HAP-1 (cell line): ENCODE results near the gene NAALADL2.

ENCODE experiments used
- DNase-seq, 2 experiments: peaks; one replicate each; pipeline ENCODE4 v3.0.0-alpha.2; 2016 to 2020; ENCODE audit warnings: low spot score in 2 of 2
- H3K27me3 ChIP-seq: fragments of 250-450 bp; sonication (Bioruptor Pico); 2 replicates; pipeline ENCODE4 v1.5.1; 2020; ENCODE audit warnings: low read depth, mild to moderate bottlenecking, moderate library complexity
- H3K36me3 ChIP-seq: fragments of 250-450 bp; sonication (Bioruptor Pico); replicated peaks from 2 replicates; pipeline ENCODE4 v1.5.1; 2020; ENCODE audit warnings: mild to moderate bottlenecking
- H3K4me1 ChIP-seq: fragments of 250-450 bp; sonication (Bioruptor Pico); 2 replicates; pipeline ENCODE4 v1.5.1; 2020; ENCODE audit warnings: mild to moderate bottlenecking
- H3K4me3 ChIP-seq: fragments of 250-450 bp; sonication (Bioruptor Pico); 2 replicates; pipeline ENCODE4 v1.5.1; 2020; ENCODE audit warnings: mild to moderate bottlenecking, moderate library complexity
- H3K9me3 ChIP-seq: fragments of 250-450 bp; sonication (Bioruptor Pico); 2 replicates; pipeline ENCODE4 v1.5.1; 2020; ENCODE audit warnings: mild to moderate bottlenecking, moderate library complexity
- in situ Hi-C: fragments of 300-500 bp; cut with MboI; formaldehyde crosslinking; loops from 3 replicates; pipeline ENCODE4 v1.14.3; 2020; ENCODE audit warnings: low sequenced_read_pairs, inconsistent platforms, mixed read lengths

Gene NAALADL2

DNA sequence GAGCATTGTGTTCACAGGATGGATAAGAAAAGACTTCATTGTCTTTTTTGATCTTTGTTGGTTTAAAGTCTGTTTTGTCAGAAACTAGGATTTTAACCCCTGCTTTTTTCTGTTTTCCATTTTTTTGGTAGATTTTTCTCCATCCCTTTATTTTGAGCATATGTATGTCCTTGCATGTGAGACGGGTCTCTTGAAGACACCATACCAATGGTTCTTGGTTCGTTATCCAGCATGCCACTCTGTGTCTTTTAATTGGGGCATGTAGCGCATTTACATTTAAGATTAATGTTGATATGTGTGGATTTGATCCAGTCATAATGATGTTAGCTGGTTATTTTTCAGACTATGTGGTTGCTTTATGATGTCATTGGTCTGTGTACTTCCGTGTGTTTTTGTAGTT, 687.0 kb downstream of the NAALADL2 start:
- no peak for DNase-seq
- H3K36me3 ChIP-seq = no peaks in the 10 kb centered on the region
- H3K9me3 ChIP-seq = no peaks in the 10 kb centered on the region
- no peak overlapping the region for H3K4me3 ChIP-seq
- no peaks in the 10 kb centered on the region for H3K27me3 ChIP-seq
- no peaks in the 10 kb centered on the region for H3K4me1 ChIP-seq
- in situ Hi-C loops = no loop called here

DNA sequence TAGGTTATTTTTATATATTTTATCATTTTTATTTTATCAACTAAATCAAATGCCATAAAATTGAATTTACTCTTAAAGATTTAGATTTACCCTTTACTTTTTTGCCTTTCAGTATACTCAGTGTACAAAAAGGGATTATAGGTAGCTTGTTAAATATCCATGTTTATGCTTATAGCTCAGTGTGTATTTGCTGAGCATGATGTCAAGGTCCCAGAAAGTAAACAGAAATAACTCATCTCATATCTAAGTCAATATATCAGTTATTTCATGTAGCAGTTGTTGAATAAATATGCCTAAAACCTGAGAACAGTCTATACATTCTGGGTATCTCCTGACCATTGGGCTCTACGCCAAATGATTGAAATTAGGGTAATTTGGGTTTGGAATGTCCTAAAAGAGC, 693.8 kb downstream of the NAALADL2 start:
- H3K27me3 ChIP-seq = no peaks in the 10 kb centered on the region
- H3K4me1 ChIP-seq = no peaks in the 10 kb centered on the region
- in situ Hi-C loops = no loop called here
- H3K4me3 ChIP-seq = no peak overlapping the region
- no peak for DNase-seq
- H3K36me3 ChIP-seq = no peaks in the 10 kb centered on the region
- H3K9me3 ChIP-seq = no peaks in the 10 kb centered on the region

DNA sequence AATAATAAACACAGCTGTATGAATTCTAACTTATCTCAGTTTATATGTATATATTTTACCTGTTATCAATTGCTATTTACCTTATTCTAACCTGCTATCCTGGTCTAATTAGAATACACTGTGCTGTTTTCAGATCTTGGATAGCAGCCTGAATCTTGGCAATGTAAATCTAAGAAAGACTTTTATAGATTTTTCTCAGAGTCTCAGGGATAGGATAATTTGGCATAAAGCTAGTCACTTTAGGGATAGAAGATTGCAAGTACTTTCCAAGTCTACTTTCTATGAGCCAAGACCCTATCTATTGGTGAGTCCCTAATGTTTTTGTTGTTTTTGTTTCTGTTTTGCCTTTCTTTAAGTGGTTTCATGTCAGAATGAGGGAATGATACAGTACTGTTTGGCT, 695.7 kb downstream of the NAALADL2 start:
- Histone ChIP-seq H3K36me3 (no peaks in the 10 kb centered on the region), H3K4me3 (no peak overlapping the region)

DNA sequence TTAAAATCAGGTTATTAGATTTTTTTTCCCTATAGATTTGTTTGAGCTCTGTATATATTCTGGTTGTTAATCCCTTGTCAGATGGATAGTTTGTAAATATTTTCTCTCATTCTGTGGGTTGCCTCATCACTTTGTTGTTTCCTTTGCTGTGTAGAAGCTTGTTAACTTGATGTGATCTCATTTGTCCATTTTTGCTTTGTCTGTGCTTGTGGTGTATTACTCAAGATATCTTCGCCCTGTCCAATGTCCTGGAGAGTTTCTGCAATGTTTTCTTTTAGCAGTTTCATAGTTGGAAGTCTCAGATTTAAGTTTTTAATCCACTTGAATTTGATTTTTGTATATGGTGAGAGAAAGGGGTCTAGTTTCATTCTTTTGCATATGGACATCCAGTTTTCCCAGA, 699.1 kb downstream of the NAALADL2 start:
- in situ Hi-C loops = no loop called here
- no peaks in the 10 kb centered on the region for H3K27me3 ChIP-seq
- H3K4me3 ChIP-seq = no peak overlapping the region
- DNase-seq = no peak
- no peaks in the 10 kb centered on the region for H3K4me1 ChIP-seq
- H3K36me3 ChIP-seq = no peaks in the 10 kb centered on the region
- no peaks in the 10 kb centered on the region for H3K9me3 ChIP-seq

More for the DNA sequence above, 695.7 kb downstream of the NAALADL2 start:
- no peaks in the 10 kb centered on the region for H3K4me1 ChIP-seq
- no peaks in the 10 kb centered on the region for H3K9me3 ChIP-seq
- H3K27me3 ChIP-seq = no peaks in the 10 kb centered on the region
- no peak for DNase-seq
- in situ Hi-C loops = no loop called here

DNA sequence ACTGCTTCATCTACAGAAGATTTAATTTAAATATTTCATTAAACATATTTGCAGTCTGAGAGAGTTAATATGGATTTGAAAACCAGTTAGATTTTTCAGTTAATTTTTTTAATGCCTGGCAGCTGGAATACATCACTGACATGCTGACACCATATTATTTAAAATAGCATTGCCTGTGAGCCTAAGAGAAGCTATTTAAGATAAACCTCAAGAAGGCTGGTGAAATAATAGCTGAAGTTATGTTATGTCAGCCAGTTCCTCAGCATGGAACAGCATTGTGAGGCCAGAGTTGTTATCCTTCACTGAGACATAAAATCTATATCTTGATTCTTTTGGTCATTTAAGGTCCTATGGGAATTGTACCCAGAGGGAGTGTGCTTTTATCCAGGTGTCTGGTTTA, 705.2 kb downstream of the NAALADL2 start:
- in situ Hi-C loops = no loop called here
- Histone ChIP-seq H3K9me3 (no peaks in the 10 kb centered on the region), H3K27me3 (no peaks in the 10 kb centered on the region), H3K4me1 (no peaks in the 10 kb centered on the region), H3K4me3 (no peak overlapping the region), H3K36me3 (no peaks in the 10 kb centered on the region)
- no peak for DNase-seq

DNA sequence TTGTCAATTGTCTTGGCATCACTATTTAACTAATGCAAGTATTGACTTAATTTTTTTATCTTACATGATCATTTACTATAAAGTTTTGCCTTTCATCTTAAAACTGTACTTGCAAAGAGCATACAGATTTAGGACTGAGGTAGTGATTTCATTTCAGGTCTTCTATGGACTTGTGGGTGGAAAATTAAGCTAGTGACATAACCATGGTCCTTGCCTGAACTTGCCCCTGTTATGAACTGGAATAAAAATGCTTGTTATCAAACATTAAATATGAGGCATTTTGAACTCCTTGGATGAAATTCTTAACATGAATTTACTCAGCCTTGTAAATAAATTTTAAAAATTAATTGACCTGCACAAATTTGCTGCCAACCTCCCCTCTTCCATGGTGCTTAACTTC, 712.0 kb downstream of the NAALADL2 start:
- H3K36me3 ChIP-seq = no peaks in the 10 kb centered on the region

DNA sequence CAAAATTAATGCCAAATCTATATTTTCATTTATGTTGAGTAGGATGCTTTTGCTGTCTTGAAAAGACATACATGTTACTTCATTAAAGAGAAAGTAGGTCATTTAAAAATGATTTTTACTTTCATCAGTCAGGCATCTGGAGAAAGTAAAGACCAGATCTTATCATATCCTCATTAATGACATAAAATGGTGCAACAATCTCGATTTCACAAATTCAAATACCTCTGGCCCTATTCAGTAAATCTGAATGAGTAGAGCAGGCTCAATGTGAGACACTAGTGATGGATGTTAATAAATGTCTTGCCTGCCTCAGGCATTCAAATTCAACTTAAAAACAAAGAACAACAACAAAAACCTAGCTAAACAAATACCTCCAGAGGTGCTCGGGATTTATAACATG, 714.1 kb downstream of the NAALADL2 start:
- H3K4me1 ChIP-seq = peaks cover 41% of the 10 kb centered on the region
- H3K36me3 ChIP-seq = no peaks in the 10 kb centered on the region
- in situ Hi-C loops = no loop called here
- H3K9me3 ChIP-seq = no peaks in the 10 kb centered on the region; the same call in 1 of the 2 replicates
- H3K4me3 ChIP-seq = no peak overlapping the region
- H3K27me3 ChIP-seq = no peaks in the 10 kb centered on the region
- peak in 1 of 2 experiments; percentile 82 for DNase-seq

More for the DNA sequence above, 712.0 kb downstream of the NAALADL2 start:
- peaks cover 33% of the 10 kb centered on the region for H3K4me1 ChIP-seq
- H3K4me3 ChIP-seq = no peak overlapping the region
- no peaks in the 10 kb centered on the region; the same call in 1 of the 2 replicates for H3K9me3 ChIP-seq
- no peaks in the 10 kb centered on the region for H3K27me3 ChIP-seq
- no peak for DNase-seq
- in situ Hi-C loops = no loop called here

DNA sequence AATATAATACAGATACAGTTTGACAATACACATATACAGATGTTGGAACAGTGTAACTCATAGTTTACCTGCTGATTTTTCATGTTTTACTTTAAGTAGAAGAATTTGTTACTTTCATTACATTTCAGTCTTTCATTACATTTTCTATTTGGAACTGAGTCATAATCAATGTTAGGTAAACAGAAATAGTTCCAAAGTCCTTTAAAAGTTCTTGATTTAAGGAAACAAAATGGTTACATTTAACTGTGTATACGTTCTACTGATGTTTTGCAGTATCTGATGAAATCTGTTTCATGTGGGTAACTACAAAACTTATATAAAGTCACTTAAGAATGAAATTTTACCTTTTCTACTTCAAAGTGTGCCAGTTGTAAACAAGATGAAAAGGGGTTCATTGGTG, 721.2 kb downstream of the NAALADL2 start:
- H3K36me3 ChIP-seq = no peaks in the 10 kb centered on the region
- in situ Hi-C loops = no loop called here
- H3K4me3 ChIP-seq = no peak overlapping the region
- H3K4me1 ChIP-seq = peaks cover 17% of the 10 kb centered on the region
- H3K27me3 ChIP-seq = no peaks in the 10 kb centered on the region
- no peak for DNase-seq
- no peaks in the 10 kb centered on the region for H3K9me3 ChIP-seq

DNA sequence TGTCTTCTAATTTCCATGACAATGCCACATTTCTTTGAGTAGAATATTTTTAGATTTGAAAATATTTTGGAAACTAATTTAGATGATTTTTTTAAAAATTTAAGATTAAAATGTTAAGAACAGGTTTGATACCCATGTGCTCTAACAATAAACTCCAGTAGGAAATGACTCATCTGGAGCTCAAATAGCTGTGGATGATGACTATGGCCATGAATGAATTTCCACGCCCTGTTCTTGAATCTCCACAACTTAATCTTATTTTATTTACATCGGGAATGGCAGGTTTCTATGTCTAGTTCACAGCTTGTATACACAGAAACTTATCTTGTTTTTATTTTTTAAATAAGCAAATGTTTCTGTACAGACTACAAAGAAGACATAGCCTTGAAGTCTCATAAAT, 726.8 kb downstream of the NAALADL2 start:
- Histone ChIP-seq H3K4me1 (no peaks in the 10 kb centered on the region), H3K27me3 (no peaks in the 10 kb centered on the region), H3K9me3 (no peaks in the 10 kb centered on the region), H3K4me3 (no peak overlapping the region), H3K36me3 (no peaks in the 10 kb centered on the region)
- in situ Hi-C loops = no loop called here
- no peak for DNase-seq

DNA sequence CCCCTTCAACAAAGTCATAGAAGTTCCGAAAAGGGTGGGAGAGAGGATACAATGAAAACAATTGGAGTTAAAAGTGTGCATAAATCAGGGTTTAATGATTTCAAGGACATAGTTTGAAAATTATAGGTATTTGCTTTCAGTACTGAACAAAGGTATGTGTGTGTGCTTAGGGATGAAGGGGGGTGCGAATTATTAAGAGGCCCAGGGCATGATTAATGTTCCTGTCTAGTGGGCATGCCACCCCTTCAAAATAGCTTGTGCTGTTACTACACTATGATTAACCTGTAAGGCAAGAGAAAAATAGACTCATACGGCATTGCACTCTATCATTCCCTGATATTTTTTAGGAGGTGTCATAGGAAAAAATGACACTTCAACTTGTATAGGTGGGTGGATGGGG, 731.6 kb downstream of the NAALADL2 start:
- H3K9me3 ChIP-seq = no peaks in the 10 kb centered on the region
- DNase-seq = no peak
- H3K4me3 ChIP-seq = no peak overlapping the region
- in situ Hi-C loops = no loop called here
- no peaks in the 10 kb centered on the region for H3K4me1 ChIP-seq
- no peaks in the 10 kb centered on the region for H3K36me3 ChIP-seq
- H3K27me3 ChIP-seq = no peaks in the 10 kb centered on the region

DNA sequence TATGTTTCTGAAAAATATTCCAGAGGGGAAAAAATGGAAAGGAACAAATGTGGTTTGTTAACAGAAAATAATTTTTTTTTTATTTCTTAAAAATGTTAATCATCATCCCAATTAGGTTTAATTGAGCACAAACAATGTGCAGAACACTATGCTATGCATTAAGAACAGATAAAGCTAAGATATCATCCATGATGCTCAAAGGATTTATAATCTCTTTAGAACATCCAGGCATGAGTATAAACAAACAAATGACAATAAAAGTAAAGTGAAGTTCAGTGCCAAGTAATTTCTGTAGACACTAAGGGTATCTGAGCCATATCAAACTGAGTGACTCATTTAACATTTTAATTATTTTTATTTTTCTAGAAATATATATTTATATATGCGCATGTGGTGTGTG, 732.2 kb downstream of the NAALADL2 start:
- Histone ChIP-seq H3K36me3 (no peaks in the 10 kb centered on the region), H3K4me3 (no peak overlapping the region), H3K27me3 (no peaks in the 10 kb centered on the region), H3K9me3 (no peaks in the 10 kb centered on the region), H3K4me1 (no peaks in the 10 kb centered on the region)
- in situ Hi-C loops = no loop called here
- DNase-seq = no peak

DNA sequence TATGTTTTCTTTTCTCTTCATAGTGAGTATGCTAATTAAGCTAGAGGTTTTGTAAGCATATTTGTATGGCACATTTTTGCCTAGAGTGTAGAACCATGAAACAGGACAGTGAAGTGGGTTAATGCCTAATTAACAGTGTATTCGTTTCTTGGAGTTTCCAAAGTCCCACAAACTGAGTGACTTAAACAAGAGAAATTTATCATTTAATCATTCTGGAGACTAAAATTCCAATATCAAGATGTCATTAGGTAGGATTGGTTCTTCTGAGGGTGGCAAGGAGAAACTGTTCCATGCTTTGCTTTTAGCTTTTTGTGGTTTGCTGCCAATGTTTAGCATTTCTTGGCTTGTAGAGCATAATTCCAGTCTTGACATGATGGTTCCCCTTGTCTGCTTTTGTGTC, 734.2 kb downstream of the NAALADL2 start:
- Histone ChIP-seq H3K9me3 (no peaks in the 10 kb centered on the region), H3K4me1 (no peaks in the 10 kb centered on the region), H3K27me3 (no peaks in the 10 kb centered on the region), H3K4me3 (no peak overlapping the region), H3K36me3 (no peaks in the 10 kb centered on the region)
- in situ Hi-C loops = no loop called here
- no peak for DNase-seq

DNA sequence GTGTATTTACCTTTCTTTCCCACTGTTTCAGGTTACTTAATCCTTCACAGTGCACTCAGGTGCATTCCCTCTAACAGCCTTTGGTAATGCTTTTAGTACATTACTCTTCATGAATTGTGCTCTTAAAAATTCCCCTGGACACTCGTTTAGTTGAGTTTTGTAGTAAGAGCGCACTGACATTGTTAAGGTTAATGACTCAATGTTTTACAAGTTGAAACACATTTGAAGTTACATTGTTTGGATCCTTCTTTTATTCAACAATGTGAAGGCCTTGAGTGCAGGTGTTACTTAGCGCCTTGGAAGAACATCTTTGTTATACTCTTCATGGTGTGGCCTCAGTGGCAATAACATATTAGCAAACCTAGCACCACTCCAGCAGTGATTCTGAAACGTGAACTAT, 739.6 kb downstream of the NAALADL2 start:
- in situ Hi-C loops = no loop called here
- H3K9me3 ChIP-seq = no peaks in the 10 kb centered on the region
- DNase-seq = no peak
- no peak overlapping the region for H3K4me3 ChIP-seq
- H3K27me3 ChIP-seq = no peaks in the 10 kb centered on the region
- H3K36me3 ChIP-seq = no peaks in the 10 kb centered on the region
- H3K4me1 ChIP-seq = no peaks in the 10 kb centered on the region

DNA sequence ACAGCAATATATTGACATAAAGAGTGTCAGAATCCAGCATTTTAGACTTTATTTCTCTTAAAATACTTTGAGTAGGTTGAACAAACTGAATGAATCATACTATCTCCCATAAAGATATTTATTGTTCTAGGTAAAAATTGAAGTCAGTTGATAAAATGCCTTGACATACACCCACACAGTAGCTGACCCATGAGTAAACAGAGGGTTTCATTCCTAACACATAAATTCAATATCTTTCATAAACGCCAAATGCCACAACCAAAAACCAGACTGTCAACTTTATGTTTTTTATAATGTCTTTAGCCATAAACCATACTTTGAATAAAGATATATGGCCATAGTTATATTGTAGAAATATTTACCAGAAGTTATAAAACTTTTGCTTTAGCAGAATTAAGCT, 742.4 kb downstream of the NAALADL2 start:
- in situ Hi-C loops = no loop called here
- no peaks in the 10 kb centered on the region for H3K9me3 ChIP-seq
- H3K36me3 ChIP-seq = no peaks in the 10 kb centered on the region
- no peak for DNase-seq
- H3K4me1 ChIP-seq = peaks cover 7% of the 10 kb centered on the region; the same call in 1 of the 2 replicates
- H3K27me3 ChIP-seq = no peaks in the 10 kb centered on the region
- H3K4me3 ChIP-seq = no peak overlapping the region

DNA sequence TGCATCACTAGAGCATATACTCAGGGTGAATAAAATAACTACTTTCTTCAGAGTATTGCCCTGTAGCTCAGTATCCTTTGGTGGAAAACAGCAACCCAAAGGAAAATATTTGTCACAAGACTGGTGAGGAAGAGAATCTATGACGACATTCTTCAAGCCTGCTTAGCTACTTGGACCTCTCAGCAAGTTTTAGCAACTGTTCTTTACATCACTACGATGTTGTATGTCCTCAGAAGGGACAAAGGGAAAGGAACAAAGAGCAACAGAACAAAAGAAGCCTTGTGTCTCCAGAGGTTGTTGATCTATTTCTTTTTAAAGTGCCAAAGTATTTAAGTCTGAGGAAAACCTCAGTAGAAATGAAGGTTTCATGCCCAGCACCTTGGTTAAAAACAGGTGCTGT, 746.7 kb downstream of the NAALADL2 start:
- peak in 1 of 2 experiments; percentile 26 for DNase-seq
- Histone ChIP-seq H3K4me3 (no peak overlapping the region), H3K9me3 (no peaks in the 10 kb centered on the region), H3K36me3 (no peaks in the 10 kb centered on the region), H3K27me3 (no peaks in the 10 kb centered on the region), H3K4me1 (peaks cover 10% of the 10 kb centered on the region)
- in situ Hi-C loops = no loop called here
